IMR-90 (cell line): ENCODE results near the gene PREB. TPM values are rescaled to one million over a fixed set of nuclear protein-coding genes. Genes with fewer than 3 reads are reported as not detected.

Experiments used
- ATAC-seq: fragments of 200-7000 bp; cut with Tn5 transposase; 2 replicates; pipeline ENCODE4 v1.9.1; 2020; ENCODE audit warnings: low read depth, mild to moderate bottlenecking, moderate library complexity
- BruUV-seq: library from RNA; stranded (reverse); fragments of 400-500 nt; replicated peaks from 2 replicates; lab custom pipeline; 2021; lab: Mats Ljungman, UMichigan
- CTCF ChIA-PET: fragments of 300-600 bp; formaldehyde crosslinking; extraction: SDS; loops from one replicate; lab custom pipeline; 2021; ENCODE audit warnings: antibody characterized with exemption; lab: Yijun Ruan, JAX
- POLR2A ChIA-PET: fragments of 300-600 bp; sonication (Branson Sonifier 250); formaldehyde crosslinking; loops from one replicate; lab custom pipeline; 2022; ENCODE audit warnings: antibody characterized with exemption; ENCODE audit not compliant: unreplicated experiment; lab: Charles Lee
- DNase-seq: peaks from one replicate; pipeline ENCODE4 v3.0.0; 2013
- H2AFZ ChIP-seq: replicated peaks from 2 replicates; pipeline ENCODE3; 2013; ENCODE audit warnings: low read length, mild to moderate bottlenecking; ENCODE audit not compliant: poor library complexity
- H2AK5ac ChIP-seq: 2 replicates; pipeline ENCODE4 v1.6.1; 2013; ENCODE audit warnings: low read depth, low read length, inconsistent platforms
- H2AK9ac ChIP-seq: replicated peaks from 2 replicates; pipeline ENCODE3; 2013; ENCODE audit warnings: mild to moderate bottlenecking, low read depth, low read length, moderate library complexity; ENCODE audit not compliant: poor library complexity
- H2BK120ac ChIP-seq: 2 replicates; pipeline ENCODE4 v1.6.1; 2013; ENCODE audit warnings: low read depth, low read length, inconsistent platforms
- H2BK15ac ChIP-seq: 3 replicates; pipeline ENCODE4 v1.6.1; 2013; ENCODE audit warnings: low read depth, low read length, inconsistent platforms
- H2BK20ac ChIP-seq: 2 replicates; pipeline ENCODE4 v1.6.1; 2013; ENCODE audit warnings: low read depth, mild to moderate bottlenecking, inconsistent platforms, low read length, moderate library complexity
- H2BK5ac ChIP-seq: 2 replicates; pipeline ENCODE4 v1.6.1; 2013; ENCODE audit warnings: mild to moderate bottlenecking, low read depth, low read length, inconsistent platforms; ENCODE audit not compliant: poor library complexity, severe bottlenecking
- H3K14ac ChIP-seq: replicated peaks from 2 replicates; pipeline ENCODE4 v1.6.1; 2013; ENCODE audit warnings: low read depth, low read length, inconsistent platforms
- H3K18ac ChIP-seq: 2 replicates; pipeline ENCODE4 v1.6.1; 2013; ENCODE audit warnings: low read depth, low read length, control low read depth
- H3K23ac ChIP-seq: 2 replicates; pipeline ENCODE4 v1.6.1; 2013; ENCODE audit warnings: low read depth, low read length, inconsistent platforms
- H3K27ac ChIP-seq: 2 replicates; pipeline ENCODE4 v1.5.1; 2013; ENCODE audit warnings: mild to moderate bottlenecking, control low read depth, low read length; ENCODE audit not compliant: insufficient read depth
- H3K27me3 ChIP-seq: 2 replicates; pipeline ENCODE4 v1.6.1; 2013; ENCODE audit warnings: low read length; ENCODE audit not compliant: control insufficient read depth, insufficient read depth
- H3K36me3 ChIP-seq: 2 replicates; pipeline ENCODE4 v1.6.1; 2013; ENCODE audit warnings: low read length, mixed read lengths; ENCODE audit not compliant: control insufficient read depth, insufficient read depth
- H3K4ac ChIP-seq: 2 replicates; pipeline ENCODE4 v1.6.1; 2013; ENCODE audit warnings: low read depth, low read length, inconsistent platforms
- H3K4me1 ChIP-seq: 2 replicates; pipeline ENCODE4 v1.6.1; 2013; ENCODE audit warnings: low read length, mixed read lengths; ENCODE audit not compliant: control insufficient read depth, insufficient read depth
- H3K4me2 ChIP-seq: 2 replicates; pipeline ENCODE4 v1.6.1; 2013; ENCODE audit warnings: low read depth, mild to moderate bottlenecking, control low read depth, low read length, moderate library complexity
- H3K4me3 ChIP-seq: 2 replicates; pipeline ENCODE4 v1.5.1; 2013; ENCODE audit warnings: low read depth, mild to moderate bottlenecking, control low read depth, low read length, moderate library complexity; ENCODE audit not compliant: insufficient read depth
- H3K56ac ChIP-seq: 2 replicates; pipeline ENCODE4 v1.6.1; 2013; ENCODE audit warnings: low read length, inconsistent platforms; ENCODE audit not compliant: insufficient read depth; ENCODE audit errors: extremely low read depth
- H3K79me1 ChIP-seq, 2 experiments: 2 replicates each; pipeline ENCODE4 v1.6.1; 2013; ENCODE audit warnings: low read length in 2 of 2, inconsistent platforms in 1 of 2, low read depth in 1 of 2
- H3K9ac ChIP-seq: 2 replicates; pipeline ENCODE4 v1.6.1; 2013; ENCODE audit warnings: low read depth, low read length, control low read depth
- H3K9me1 ChIP-seq: 2 replicates; pipeline ENCODE4 v1.6.1; 2013; ENCODE audit warnings: low read length, inconsistent platforms; ENCODE audit not compliant: insufficient read depth
- H3K9me3 ChIP-seq: 2 replicates; pipeline ENCODE4 v1.6.1; 2013; ENCODE audit warnings: low read length; ENCODE audit not compliant: control insufficient read depth, insufficient read depth
- H4K20me1 ChIP-seq: 2 replicates; pipeline ENCODE4 v1.6.1; 2013; ENCODE audit warnings: low read length, inconsistent platforms; ENCODE audit not compliant: insufficient read depth
- H4K5ac ChIP-seq: 2 replicates; pipeline ENCODE4 v1.6.1; 2013; ENCODE audit warnings: mild to moderate bottlenecking, low read depth, low read length, control low read depth
- H4K8ac ChIP-seq, 2 experiments: 2 replicates each; pipeline ENCODE4 v1.6.1; 2013; ENCODE audit warnings: low read depth in 2 of 2, low read length in 2 of 2, control low read depth in 1 of 2, inconsistent platforms in 1 of 2
- H4K91ac ChIP-seq: 2 replicates; pipeline ENCODE4 v1.6.1; 2013; ENCODE audit warnings: low read depth, low read length, inconsistent platforms; ENCODE audit not compliant: insufficient read depth
- BHLHE40 ChIP-seq: fragments of 150-350 bp; IDR thresholded peaks from 2 replicates; pipeline ENCODE4 v1.6.1; 2016; ENCODE audit warnings: mild to moderate bottlenecking, low read depth, low read length
- CEBPB ChIP-seq: IDR thresholded peaks from 2 replicates; pipeline ENCODE4 v1.6.1; 2012; ENCODE audit warnings: low read depth, low read length, improper control_type of control experiment
- CTCF ChIP-seq: conservative IDR thresholded peaks from 2 replicates; pipeline ENCODE4 v1.5.1; 2012; ENCODE audit warnings: mild to moderate bottlenecking, low read depth, low read length, improper control_type of control experiment
- ELK1 ChIP-seq: fragments of 150-350 bp; IDR thresholded peaks from 2 replicates; pipeline ENCODE4 v1.6.1; 2016; ENCODE audit warnings: low read depth, mild to moderate bottlenecking, low read length, moderate library complexity, borderline replicate concordance
- FOS ChIP-seq: fragments of 150-350 bp; IDR thresholded peaks from 2 replicates; pipeline ENCODE4 v1.6.1; 2016; ENCODE audit warnings: low read depth, low read length
- NFE2L2 ChIP-seq: fragments of 150-350 bp; IDR thresholded peaks from 2 replicates; pipeline ENCODE4 v1.6.1; 2016; ENCODE audit warnings: low read depth, mild to moderate bottlenecking, low read length
- SMC3 ChIP-seq: fragments of 150-350 bp; IDR thresholded peaks from 2 replicates; pipeline ENCODE4 v1.6.1; 2016; ENCODE audit warnings: low read depth, mild to moderate bottlenecking, antibody characterized with exemption, low read length, moderate library complexity
- WGBS, 2 experiments: methylation state at CpG; one replicate each; pipeline versions ENCODE4 v1.1.5 to v1.1.7; 2013; ENCODE audit warnings: missing lambda C conversion rate in 2 of 2; ENCODE audit not compliant: insufficient read length in 1 of 2; ENCODE audit errors: extremely low coverage in 2 of 2; 5-methylcytosine and 5-hydroxymethylcytosine counted together
- dilution Hi-C: fragments of 300-500 bp; cut with HindIII; formaldehyde crosslinking; loops from one replicate; pipeline ENCODE4 v1.14.3; 2018; ENCODE audit warnings: low sequenced_read_pairs; ENCODE audit not compliant: unreplicated experiment
- in situ Hi-C: fragments of 300-500 bp; cut with MboI; formaldehyde crosslinking; loops from 3 replicates; pipeline ENCODE4 v1.14.3; 2019; ENCODE audit warnings: low sequenced_read_pairs, inconsistent platforms, mixed read lengths
- intact Hi-C: fragments of 100-400 bp; cut with micrococcal nuclease; formaldehyde crosslinking; loops from 2 replicates; pipeline ENCODE4 v1.10.0; 2022
- polyA plus RNA-seq, 3 experiments: library from polyadenylated mRNA; depleted of rRNA; stranded (reverse); fragments of >200 nt; gene quantifications; 2 replicates each; pipeline ENCODE4 v1.2.3, GENCODE V29; 2012; ENCODE audit warnings: low replicate concordance in 1 of 3
- total RNA-seq: library from RNA; depleted of rRNA; stranded (reverse); fragments of >200 nt; gene quantifications from 2 replicates; pipeline ENCODE4 v1.2.3, GENCODE V29; 2012

Gene PREB
- total and polyA plus RNA-seq, 2 of the 4 experiments (the other 2 are of a cell fraction) = 38.9 to 52.2 TPM

GRCh38 chr2:27134781-27135477, 493 bp upstream of the PREB start (continued):
- TF ChIP-seq CTCF = no peak

- TF ChIP-seq ELK1 (no peak), NFE2L2 (no peak), FOS (no peak), CEBPB (no peak), SMC3 (no peak), BHLHE40 (no peak)
- in situ Hi-C loops (no loop called here), intact Hi-C loops (no loop called here), dilution Hi-C loops (no loop called here)
- DNase-seq = no peak
- Histone ChIP-seq H2AK9ac (no peak overlapping the region), H3K14ac (peak overlapping the region; percentile 4; the same call in 1 of the 2 replicates), H4K5ac (no peak overlapping the region), H3K56ac (peak overlapping the region; percentile 57; the same call in 1 of the 2 replicates), H2BK5ac (no peak overlapping the region), H3K4me3 (peak overlapping the region; percentile 79), H2AK5ac (no peak overlapping the region), H3K4ac (no peak overlapping the region), H4K20me1 (peaks cover 15% of the 10 kb centered on the region), H4K8ac (no peak overlapping the region), H4K91ac (no peak overlapping the region), H2BK120ac (no peak overlapping the region), H3K9me1 (peaks cover 14% of the 10 kb centered on the region), H3K23ac (peak overlapping the region; percentile 52; the same call in 1 of the 2 replicates), H3K9ac (peak overlapping the region; percentile 63), H2AFZ (peak overlapping the region; percentile 21), H3K36me3 (peaks cover 34% of the 10 kb centered on the region), H3K27me3 (peaks cover 3% of the 10 kb centered on the region; the same call in 1 of the 2 replicates), H2BK20ac (no peak overlapping the region), H3K79me1 (peaks cover 14 to 27% of the 10 kb centered on the region in 2 experiments), H3K18ac (no peak overlapping the region), H3K4me2 (peak overlapping the region; percentile 75), H2BK15ac (no peak overlapping the region), H3K9me3 (no peaks in the 10 kb centered on the region), H3K4me1 (peaks cover 9% of the 10 kb centered on the region), H3K27ac (no peak overlapping the region)
- ATAC-seq = no peak
- ChIA-PET POLR2A (no interaction called here), CTCF (interaction anchor here (1.0 to 1.4 kb wide), 8 partner anchors 7 to 52 kb away, joined by 3 to 9 read pairs (median 4); no protein-coding TSS in a partner anchor)
- no TSS peak for BruUV-seq
- 60% methylated on average over 7 of the region's 14 CpGs; no CpG with 5 or more reads in 1 of the 2 experiments for WGBS, 2 experiments
Observed at GRCh38 chr2:27133195-27133875, 1.1 kb downstream of the PREB start.
